Muscle of back (tissue), 11 donors: Measurements from ENCODE around the gene SULF2. TPM values are rescaled to one million over a fixed set of nuclear protein-coding genes. Genes with fewer than 3 reads are reported as not detected.
A peak's percentile ranks its signal among the peaks of the same experiment; 100 is the strongest.

ENCODE experiments used
- DNase-seq, 3 donors: peaks; one replicate each; pipeline versions ENCODE4 v3.0.0 to v3.0.0-alpha.2; 2013
- polyA plus RNA-seq, 10 donors: library from polyadenylated mRNA; unstranded; fragments of 120-200 nt; gene quantifications; one replicate each; pipeline ENCODE4 v1.2.1, GENCODE V29; 2013; ENCODE audit not compliant: insufficient read length in 10 of 10

The SULF2 gene
- polyA plus RNA-seq, 10 donors: 38.0 to 101 (median 52.4) TPM

- DNase-seq: no peak
Observed at GRCh38 chr20:47653869-47654268, 131.4 kb downstream of the SULF2 start.

DNA sequence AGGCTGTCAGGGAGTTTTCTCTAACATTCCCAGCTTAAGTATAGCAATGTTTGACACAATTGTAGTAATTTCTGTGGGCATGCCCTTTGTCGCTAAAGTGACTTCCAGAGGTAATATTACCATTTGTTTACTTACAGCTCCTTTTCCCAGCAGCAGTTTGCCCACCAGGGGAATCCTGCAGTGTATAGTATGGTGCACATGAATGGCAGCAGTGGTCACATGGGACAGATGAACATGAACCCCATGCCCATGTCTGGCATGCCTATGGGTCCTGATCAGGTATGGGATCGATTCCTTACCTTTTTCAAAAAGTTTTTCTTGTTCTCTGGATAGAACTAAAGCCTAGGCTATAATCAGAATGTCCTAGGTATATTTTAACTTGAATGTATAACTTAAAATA, 132.5 kb downstream of the SULF2 start:
- no peak for DNase-seq

- DNase-seq: no peak
Observed at GRCh38 chr20:47652301-47652700, 133.0 kb downstream of the SULF2 start.

DNA sequence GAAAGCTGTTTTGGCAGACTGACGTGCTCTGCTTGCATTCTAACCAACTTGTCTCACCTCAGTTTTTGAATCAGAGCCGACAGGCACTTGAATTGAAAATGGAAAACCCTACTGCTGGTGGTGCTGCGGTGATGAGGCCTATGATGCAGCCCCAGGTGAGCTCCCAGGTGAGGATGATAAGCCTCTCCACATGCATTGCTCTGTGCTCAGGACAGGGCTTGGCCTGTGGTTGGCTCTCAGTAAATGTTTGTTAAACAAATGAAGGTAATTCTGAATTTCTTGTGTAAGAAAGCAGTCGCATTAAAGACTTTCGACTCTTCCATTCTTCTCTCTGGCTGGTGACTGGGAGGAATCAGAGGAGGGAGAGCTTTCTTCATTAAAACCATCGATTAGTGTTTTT, 136.3 kb downstream of the SULF2 start:
- no peak for DNase-seq

GRCh38 chr20:47647994-47648393, 137.3 kb downstream of the SULF2 start:
- DNase-seq: no peak

GRCh38 chr20:47645632-47646031, 139.6 kb downstream of the SULF2 start:
- DNase-seq: no peak

DNA sequence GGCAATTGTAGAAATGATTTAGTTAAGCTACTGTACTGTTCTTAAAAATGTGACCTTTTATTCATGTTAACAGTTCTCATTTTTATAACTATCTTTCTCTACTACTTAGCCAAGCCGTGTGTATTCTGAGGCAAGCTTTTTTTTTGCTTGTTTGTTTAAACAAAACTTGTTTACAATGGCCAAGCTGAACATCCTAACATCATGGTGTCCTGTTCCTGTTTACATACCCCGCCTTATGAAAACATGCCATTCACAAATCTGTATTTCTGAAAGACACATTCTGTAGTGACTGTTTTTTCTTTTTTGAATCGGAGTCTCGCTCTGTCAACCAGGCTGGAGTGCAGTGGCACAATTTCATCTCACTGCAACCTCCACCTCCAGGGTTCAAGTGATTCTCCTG, 142.7 kb downstream of the SULF2 start:
- DNase-seq: no peak

- DNase-seq: no peak
Observed at GRCh38 chr20:47642118-47642517, 143.2 kb downstream of the SULF2 start.

DNA sequence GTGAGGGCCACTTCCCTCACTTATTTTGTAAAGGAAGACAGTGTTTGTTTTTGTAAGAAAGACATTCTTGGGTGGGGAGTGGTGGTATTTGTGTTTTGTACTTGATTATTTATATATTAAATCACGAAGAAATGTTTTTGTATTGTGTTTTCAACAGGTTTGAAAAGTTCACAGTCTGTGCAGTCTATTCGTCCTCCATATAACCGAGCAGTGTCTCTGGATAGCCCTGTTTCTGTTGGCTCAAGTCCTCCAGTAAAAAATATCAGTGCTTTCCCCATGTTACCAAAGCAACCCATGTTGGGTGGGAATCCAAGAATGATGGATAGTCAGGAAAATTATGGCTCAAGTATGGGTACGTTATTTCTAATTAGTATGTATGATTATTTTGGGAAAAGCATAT, 146.4 kb downstream of the SULF2 start:
- no peak for DNase-seq

GRCh38 chr20:47635256-47635655, 150.0 kb downstream of the SULF2 start:
- no peak for DNase-seq

GRCh38 chr20:47631078-47631477, 154.2 kb downstream of the SULF2 start:
- no peak for DNase-seq

DNA sequence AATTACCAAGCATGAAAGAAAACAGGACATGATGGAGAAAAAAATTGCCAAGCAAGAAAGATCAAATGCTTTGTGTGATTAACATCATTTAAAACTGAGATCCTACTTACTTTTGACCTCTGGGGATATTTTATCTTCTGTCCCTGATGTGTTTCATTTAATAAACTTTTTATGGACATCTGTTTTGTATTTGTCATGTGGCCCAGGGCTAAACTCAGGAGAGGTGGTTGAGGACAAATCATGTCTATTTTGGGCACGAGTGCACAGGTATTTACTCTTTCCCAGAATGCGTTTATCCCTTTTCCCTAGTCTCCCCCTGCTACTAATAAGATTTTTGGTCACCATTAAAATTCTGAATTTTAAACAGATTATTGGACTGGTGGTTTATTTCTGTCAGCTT, 155.4 kb downstream of the SULF2 start:
- no peak for DNase-seq

GRCh38 chr20:47627540-47627939, 157.7 kb downstream of the SULF2 start:
- DNase-seq: no peak

DNA sequence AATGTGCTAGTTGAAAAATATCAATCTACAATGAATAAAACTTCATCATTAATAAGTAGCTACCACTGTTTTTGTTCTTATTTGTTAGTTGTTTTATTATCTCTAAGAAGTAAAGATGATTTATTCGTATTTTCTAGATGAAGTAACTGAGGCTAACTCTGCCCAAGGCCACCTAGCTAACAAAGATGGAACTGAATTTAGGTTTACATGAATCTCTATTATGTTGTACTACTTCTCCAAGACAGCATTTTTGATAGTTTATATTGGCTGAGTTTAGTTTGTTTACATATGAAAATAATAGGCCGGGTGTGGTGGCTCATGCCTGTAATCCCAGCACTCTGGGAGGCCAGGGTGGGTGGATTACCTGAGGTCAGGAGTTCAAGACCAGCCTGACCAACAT, 162.1 kb downstream of the SULF2 start:
- no peak for DNase-seq

DNA sequence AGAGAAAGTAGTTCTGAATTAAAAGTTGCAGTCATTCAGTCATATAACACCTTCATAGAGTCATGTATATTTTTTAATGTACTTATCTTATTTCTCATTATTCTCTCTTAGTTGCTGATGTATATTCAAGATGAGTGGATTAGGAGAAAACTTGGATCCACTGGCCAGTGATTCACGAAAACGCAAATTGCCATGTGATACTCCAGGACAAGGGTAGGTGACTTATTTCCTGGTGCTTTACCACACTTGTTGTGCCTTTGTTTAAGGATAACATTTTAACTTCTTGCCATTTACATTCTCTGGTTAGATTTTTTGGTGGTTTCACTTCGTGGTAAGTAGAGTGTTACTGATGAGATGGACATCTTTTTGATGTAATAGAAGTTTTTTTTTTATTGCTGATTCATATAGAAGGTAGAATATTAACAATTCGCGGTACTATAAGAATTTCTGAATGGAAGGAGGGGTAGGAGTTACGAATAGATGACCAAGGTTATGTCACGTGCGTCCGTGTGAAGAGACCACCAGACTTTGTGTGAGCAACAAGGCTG, 163.1 kb downstream of the SULF2 start:
- DNase-seq: no peak

- DNase-seq: peak; percentile 51 to 79 (median 68)
Observed at GRCh38 chr20:47620808-47621805, 164.2 kb downstream of the SULF2 start.

DNA sequence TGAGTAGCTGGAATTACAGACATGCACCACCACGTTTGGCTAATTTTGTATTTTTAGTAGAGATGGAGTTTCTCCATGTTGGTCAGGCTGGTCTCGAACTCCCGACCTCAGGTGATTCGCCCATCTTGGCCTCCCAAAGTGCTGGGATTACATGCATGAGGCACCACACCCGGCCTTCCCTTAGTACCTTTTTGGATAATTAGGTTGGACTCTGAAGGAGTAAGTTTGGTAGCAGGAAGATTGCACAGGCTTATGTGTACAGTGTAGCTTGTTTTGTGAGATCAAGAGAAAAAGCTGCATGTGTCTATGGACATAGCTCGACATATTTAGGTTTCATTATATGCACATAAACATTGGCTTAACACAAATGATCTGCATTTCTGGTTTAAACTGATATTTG, 166.8 kb downstream of the SULF2 start:
- DNase-seq: no peak

GRCh38 chr20:47614703-47615309, 170.5 kb downstream of the SULF2 start:
- no peak for DNase-seq

DNA sequence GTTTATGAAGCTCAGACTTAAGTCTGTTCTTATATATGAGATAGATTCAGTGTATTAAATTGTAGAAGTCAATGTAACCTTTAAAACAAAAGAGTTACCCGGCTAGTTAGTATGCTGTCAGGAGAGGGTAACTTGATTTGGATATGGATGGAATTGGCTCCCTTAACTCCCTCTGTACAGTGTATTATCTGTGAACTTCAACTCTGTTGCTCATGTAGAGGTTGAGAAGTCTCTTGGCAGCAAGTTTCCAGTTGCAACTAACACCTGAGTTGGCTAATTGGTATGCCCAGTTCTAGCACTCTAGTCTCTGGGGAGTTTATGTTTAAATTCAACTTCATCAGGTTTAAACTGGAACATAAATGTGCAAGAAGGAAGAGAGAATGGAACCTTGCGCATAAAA, 172.6 kb downstream of the SULF2 start:
- no peak for DNase-seq

GRCh38 chr20:47611785-47612184, 173.5 kb downstream of the SULF2 start:
- no peak for DNase-seq

DNA sequence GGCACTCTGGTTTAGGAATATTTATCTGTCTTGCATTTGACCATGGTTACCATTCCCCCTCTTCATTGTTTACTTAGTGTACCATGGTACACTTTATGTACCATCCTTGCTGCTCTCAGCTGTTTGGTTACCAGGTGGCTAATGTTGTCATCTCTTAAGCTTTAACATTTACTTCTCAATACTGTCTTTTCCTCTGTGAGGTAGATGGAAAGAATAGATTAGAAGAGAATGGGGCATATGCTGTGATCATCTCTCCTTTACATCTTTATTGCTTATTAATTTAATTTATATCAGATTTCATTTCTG, 174.4 kb downstream of the SULF2 start:
- DNase-seq: no peak

DNA sequence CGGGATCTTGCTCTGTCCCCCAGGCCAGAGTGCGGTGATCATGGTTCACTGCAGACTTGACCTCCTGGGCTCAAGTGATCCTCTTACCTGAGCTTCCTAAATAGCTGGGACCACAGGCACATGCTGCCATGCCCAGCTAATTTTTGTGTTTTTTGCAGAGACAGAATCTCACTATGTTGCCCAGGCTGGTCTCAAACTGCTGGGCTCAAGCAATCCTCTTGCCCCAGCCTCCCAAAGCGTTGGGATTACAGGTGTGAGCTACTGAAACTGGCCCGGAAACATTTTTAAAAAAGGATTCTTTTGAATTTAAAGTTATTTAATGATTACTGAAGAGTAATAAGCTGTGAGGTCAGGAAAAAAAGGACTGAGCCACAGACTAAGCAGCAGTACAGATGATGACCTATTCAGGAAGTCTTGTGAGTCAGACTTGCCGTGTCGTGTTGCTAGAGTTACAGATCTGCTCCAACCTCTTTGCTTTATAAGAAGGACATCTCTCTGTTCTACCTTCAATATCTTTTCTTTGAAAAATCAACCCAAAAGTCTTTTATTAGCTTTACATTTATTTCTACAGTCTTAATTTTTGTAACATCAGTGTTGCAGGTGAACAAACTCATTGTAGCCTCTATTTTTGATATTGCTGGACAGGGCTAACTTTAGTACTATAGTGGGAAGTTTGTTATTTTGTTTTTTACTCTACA, 174.9 kb downstream of the SULF2 start:
- peak; percentile 49 to 68 (median 62) for DNase-seq

GRCh38 chr20:47609001-47609400, 176.3 kb downstream of the SULF2 start:
- no peak for DNase-seq
